GM12878 (cell line): ENCODE data around the gene TTLL4. TPM values are rescaled to one million over a fixed set of nuclear protein-coding genes. Genes with fewer than 3 reads are reported as not detected.

Experiments
- ATAC-seq: fragments of 200-7000 bp; cut with Tn5 transposase; 3 replicates; pipeline ENCODE4 v1.9.1; 2020; ENCODE audit warnings: mild to moderate bottlenecking, moderate library complexity
- BruUV-seq: library from RNA; stranded (reverse); fragments of 400-500 nt; replicated peaks from 2 replicates; lab custom pipeline; 2021; lab: Mats Ljungman, UMichigan
- CTCF ChIA-PET: fragments of 300-600 bp; sonication (Branson Sonifier 250); formaldehyde crosslinking; extraction: SDS; loops from one replicate; lab custom pipeline; 2021; ENCODE audit warnings: inconsistent platforms; lab: Yijun Ruan, JAX
- POLR2A ChIA-PET: fragments of 350-600 bp; formaldehyde crosslinking; extraction: SDS; loops from one replicate; lab custom pipeline; 2021; ENCODE audit warnings: inconsistent platforms; lab: Charles Lee
- RAD21 ChIA-PET: fragments of 300-600 bp; sonication (Branson Sonifier 250); formaldehyde crosslinking; loops from one replicate; lab custom pipeline; 2023; ENCODE audit warnings: antibody characterized with exemption; ENCODE audit not compliant: unreplicated experiment; lab: Charles Lee
- SMC1A ChIA-PET: fragments of 300-600 bp; sonication (Branson Sonifier 250); formaldehyde crosslinking; loops from one replicate; lab custom pipeline; 2023; ENCODE audit not compliant: unreplicated experiment, uncharacterized antibody; lab: Charles Lee
- DNase-seq: peaks from one replicate; pipeline ENCODE4 v3.0.0-alpha.2; 2011; ENCODE audit warnings: low read depth, low spot score
- FAIRE-seq: peaks from 3 replicates; lab custom pipeline; 2011; peaks lifted over from hg19 to GRCh38; lab: Jason Lieb, UNC
- H2AFZ ChIP-seq: 2 replicates; pipeline ENCODE4 v1.6.0; 2011; ENCODE audit warnings: low read depth, low read length, control low read depth; ENCODE audit not compliant: control insufficient read depth
- H3K27ac ChIP-seq: 2 replicates; pipeline ENCODE4 v1.5.1; 2011; ENCODE audit warnings: control low read depth; ENCODE audit not compliant: control insufficient read depth, insufficient read depth
- H3K27me3 ChIP-seq, 2 experiments: replicated peaks in 1 of 2; 2 replicates each; pipeline versions ENCODE4 v1.6.0 to v1.6.1; 2011; ENCODE audit warnings: low read length in 1 of 2; ENCODE audit not compliant: control insufficient read depth in 2 of 2, insufficient read depth in 2 of 2
- H3K36me3 ChIP-seq, 2 experiments: 2 replicates each; pipeline ENCODE4 v1.5.1; 2011; ENCODE audit warnings: low read length in 1 of 2; ENCODE audit not compliant: control insufficient read depth in 2 of 2, insufficient read depth in 2 of 2
- H3K4me1 ChIP-seq: 2 replicates; pipeline ENCODE4 v1.6.1; 2011; ENCODE audit warnings: mild to moderate bottlenecking, low read length, moderate library complexity, mixed read lengths; ENCODE audit not compliant: control insufficient read depth, insufficient read depth
- H3K4me2 ChIP-seq: 2 replicates; pipeline ENCODE4 v1.6.0; 2011; ENCODE audit warnings: control low read depth; ENCODE audit not compliant: control insufficient read depth, insufficient read depth
- H3K4me3 ChIP-seq: fragments of 200-600 bp; sonication (generic); 2 replicates; pipeline ENCODE4 v1.5.1; 2016
- H3K79me2 ChIP-seq: 2 replicates; pipeline ENCODE4 v1.6.0; 2011; ENCODE audit warnings: low read length; ENCODE audit not compliant: control insufficient read depth, insufficient read depth
- H3K9ac ChIP-seq: 2 replicates; pipeline ENCODE4 v1.8.0; 2011; ENCODE audit warnings: low read length, control low read depth, mixed read lengths; ENCODE audit not compliant: control insufficient read depth, insufficient read depth
- H3K9me3 ChIP-seq: replicated peaks from 3 replicates; pipeline ENCODE4 v1.5.1; 2011; ENCODE audit warnings: mild to moderate bottlenecking, low read length; ENCODE audit not compliant: control insufficient read depth, insufficient read depth
- H4K20me1 ChIP-seq: 2 replicates; pipeline ENCODE4 v1.6.0; 2011; ENCODE audit not compliant: control insufficient read depth, insufficient read depth
- BACH1 ChIP-seq: fragments of 450-650 bp; IDR thresholded peaks from 2 replicates; pipeline ENCODE4 v1.6.1; 2017; ENCODE audit warnings: mild to moderate bottlenecking, borderline replicate concordance
- CHD1 ChIP-seq: IDR thresholded peaks from 2 replicates; pipeline ENCODE4 v1.6.1; 2012; ENCODE audit warnings: low read depth, low read length, improper control_type of control experiment
- EGR1 ChIP-seq, 2 experiments: IDR thresholded peaks; 1 replicate in 1 of 2; 2 replicates in 1 of 2; pipeline ENCODE4 v1.6.1; 2011 to 2012; ENCODE audit warnings: low read depth in 2 of 2, low read length in 2 of 2, borderline replicate concordance in 1 of 2, mild to moderate bottlenecking in 1 of 2, moderate library complexity in 1 of 2
- FOS ChIP-seq: IDR thresholded peaks from 3 replicates; pipeline ENCODE4 v1.6.1; 2011; ENCODE audit warnings: borderline replicate concordance; ENCODE audit not compliant: insufficient read length; ENCODE audit errors: extremely low read depth
- IRF4 ChIP-seq: IDR thresholded peaks from 2 replicates; pipeline ENCODE4 v1.6.1; 2011; ENCODE audit warnings: low read depth, low read length
- KDM1A ChIP-seq: fragments of 200-600 bp; sonication (generic); IDR thresholded peaks from 2 replicates; pipeline ENCODE4 v1.6.1; 2016; ENCODE audit warnings: borderline replicate concordance
- MYC ChIP-seq: IDR thresholded peaks from 2 replicates; pipeline ENCODE4 v1.6.1; 2011; ENCODE audit warnings: mild to moderate bottlenecking, low read length, moderate library complexity, inconsistent platforms; ENCODE audit not compliant: insufficient read depth, insufficient replicate concordance, insufficient read length, severe bottlenecking
- POU2F2 ChIP-seq: IDR thresholded peaks from 3 replicates; pipeline ENCODE4 v1.6.1; 2011; ENCODE audit warnings: low read depth, mild to moderate bottlenecking, low read length, borderline replicate concordance
- RAD51 ChIP-seq: fragments of 450-650 bp; IDR thresholded peaks from 2 replicates; pipeline ENCODE4 v1.6.1; 2016; ENCODE audit warnings: moderate library complexity, mild to moderate bottlenecking, inconsistent platforms
- SMARCA5 ChIP-seq: fragments of 450-650 bp; IDR thresholded peaks from 2 replicates; pipeline ENCODE4 v1.6.1; 2017; ENCODE audit warnings: mild to moderate bottlenecking
- SP1 ChIP-seq: IDR thresholded peaks from one replicate; pipeline ENCODE4 v1.6.1; 2011; ENCODE audit warnings: low read depth, low read length
- SRF ChIP-seq, 2 experiments: IDR thresholded peaks; 2 replicates each; pipeline ENCODE4 v1.6.1; 2011; ENCODE audit warnings: low read depth in 2 of 2, low read length in 2 of 2, mild to moderate bottlenecking in 1 of 2, moderate library complexity in 1 of 2
- YBX1 ChIP-seq: fragments of 450-650 bp; IDR thresholded peaks from 2 replicates; pipeline ENCODE4 v1.6.1; 2016; ENCODE audit warnings: antibody characterized with exemption
- ZBTB33 ChIP-seq: fragments of 450-650 bp; IDR thresholded peaks from 2 replicates; pipeline ENCODE4 v1.6.1; 2017; ENCODE audit warnings: mild to moderate bottlenecking
- WGBS: methylation state at CpG from one replicate; pipeline ENCODE4 v1.1.6; 2016; ENCODE audit warnings: low lambda C conversion rate; ENCODE audit not compliant: insufficient replicate concordance, insufficient coverage; ENCODE audit errors: missing lambda C conversion rate; 5-methylcytosine and 5-hydroxymethylcytosine counted together
- in situ Hi-C: fragments of 300-500 bp; cut with MboI; formaldehyde crosslinking; loops from 9 replicates; pipeline ENCODE4 v1.14.3; 2018; ENCODE audit warnings: mixed read lengths
- intact Hi-C: fragments of 100-400 bp; cut with micrococcal nuclease; formaldehyde crosslinking; loops from one replicate; pipeline ENCODE4 v1.14.2; 2022; ENCODE audit not compliant: unreplicated experiment
- polyA plus RNA-seq, 11 experiments: library from polyadenylated mRNA; depleted of rRNA in 4 of 11; unstranded in 6 of 11; stranded (reverse) in 5 of 11; fragments of >200 nt; fragmentation: Nextera tagmentation in 4 of 11; fragmentation: Illumina TruSeq in 1 of 11; extraction: Ambion mirVana in 4 of 11; extraction: Trizol in 1 of 11; gene quantifications; 1 replicate in 1 of 11; 2 replicates in 10 of 11; pipeline versions ENCODE4 v1.2.1 to v1.2.3, GENCODE V29; 2011 to 2016; ENCODE audit warnings: inconsistent platforms in 2 of 11, missing spikeins in 2 of 11, low read depth in 1 of 11
- total RNA-seq, 4 experiments: library from RNA; depleted of rRNA in 3 of 4; stranded (reverse); fragments of >200 nt in 3 of 4; fragmentation: Illumina TruSeq in 1 of 4; extraction: Trizol in 1 of 4; gene quantifications; 2 replicates each; pipeline versions ENCODE4 v1.2.1 to v1.2.3, GENCODE V29; 2013 to 2021
- TF ChIP-seq, protein P1 (sequence below): fragments of 450-650 bp; IDR thresholded peaks from 2 replicates; pipeline ENCODE4 v1.6.1; 2016; ENCODE audit warnings: mild to moderate bottlenecking, moderate library complexity, borderline replicate concordance
- TF ChIP-seq, protein P2 (sequence below): fragments of 450-650 bp; IDR thresholded peaks from 2 replicates; pipeline ENCODE4 v1.6.1; 2017; ENCODE audit warnings: mild to moderate bottlenecking, moderate library complexity

The TTLL4 gene
- total and polyA plus RNA-seq, 10 of the 15 experiments (the other 5 are each of a cell fraction or from before 2014, with no cell fraction given): 16.6 to 63.1 (median 32.9) TPM

GRCh38 chr2:218679119-218679518, 31.5 kb upstream of the TTLL4 start:
- no peaks in the 10 kb centered on the region for H3K4me1 ChIP-seq
- no peaks in the 10 kb centered on the region for H3K27me3 ChIP-seq
- H3K27ac ChIP-seq: no peak overlapping the region
- no peaks in the 10 kb centered on the region for H3K9me3 ChIP-seq
- intact Hi-C loops (no loop called here), in situ Hi-C loops (no loop called here)
- H3K4me3 ChIP-seq: no peak overlapping the region
- no peak for DNase-seq
- no peak overlapping the region for H3K9ac ChIP-seq
- ChIA-PET POLR2A (no interaction called here), CTCF (no interaction called here), SMC1A (interaction anchor here (1.5 kb wide), 1 partner anchor 8 kb away, joined by 3 read pairs; no protein-coding TSS in a partner anchor), RAD21 (no interaction called here)
- no peak overlapping the region for H2AFZ ChIP-seq
- H3K4me2 ChIP-seq: no peak overlapping the region
- WGBS: 47% methylated on average over 4 of the region's 4 CpGs
- H3K36me3 ChIP-seq: no peaks in the 10 kb centered on the region
- FAIRE-seq: no peak
- no peaks in the 10 kb centered on the region for H3K79me2 ChIP-seq
- no TSS peak for BruUV-seq
- no peak for ATAC-seq
- H4K20me1 ChIP-seq: no peaks in the 10 kb centered on the region
- TF ChIP-seq, protein P1, sequence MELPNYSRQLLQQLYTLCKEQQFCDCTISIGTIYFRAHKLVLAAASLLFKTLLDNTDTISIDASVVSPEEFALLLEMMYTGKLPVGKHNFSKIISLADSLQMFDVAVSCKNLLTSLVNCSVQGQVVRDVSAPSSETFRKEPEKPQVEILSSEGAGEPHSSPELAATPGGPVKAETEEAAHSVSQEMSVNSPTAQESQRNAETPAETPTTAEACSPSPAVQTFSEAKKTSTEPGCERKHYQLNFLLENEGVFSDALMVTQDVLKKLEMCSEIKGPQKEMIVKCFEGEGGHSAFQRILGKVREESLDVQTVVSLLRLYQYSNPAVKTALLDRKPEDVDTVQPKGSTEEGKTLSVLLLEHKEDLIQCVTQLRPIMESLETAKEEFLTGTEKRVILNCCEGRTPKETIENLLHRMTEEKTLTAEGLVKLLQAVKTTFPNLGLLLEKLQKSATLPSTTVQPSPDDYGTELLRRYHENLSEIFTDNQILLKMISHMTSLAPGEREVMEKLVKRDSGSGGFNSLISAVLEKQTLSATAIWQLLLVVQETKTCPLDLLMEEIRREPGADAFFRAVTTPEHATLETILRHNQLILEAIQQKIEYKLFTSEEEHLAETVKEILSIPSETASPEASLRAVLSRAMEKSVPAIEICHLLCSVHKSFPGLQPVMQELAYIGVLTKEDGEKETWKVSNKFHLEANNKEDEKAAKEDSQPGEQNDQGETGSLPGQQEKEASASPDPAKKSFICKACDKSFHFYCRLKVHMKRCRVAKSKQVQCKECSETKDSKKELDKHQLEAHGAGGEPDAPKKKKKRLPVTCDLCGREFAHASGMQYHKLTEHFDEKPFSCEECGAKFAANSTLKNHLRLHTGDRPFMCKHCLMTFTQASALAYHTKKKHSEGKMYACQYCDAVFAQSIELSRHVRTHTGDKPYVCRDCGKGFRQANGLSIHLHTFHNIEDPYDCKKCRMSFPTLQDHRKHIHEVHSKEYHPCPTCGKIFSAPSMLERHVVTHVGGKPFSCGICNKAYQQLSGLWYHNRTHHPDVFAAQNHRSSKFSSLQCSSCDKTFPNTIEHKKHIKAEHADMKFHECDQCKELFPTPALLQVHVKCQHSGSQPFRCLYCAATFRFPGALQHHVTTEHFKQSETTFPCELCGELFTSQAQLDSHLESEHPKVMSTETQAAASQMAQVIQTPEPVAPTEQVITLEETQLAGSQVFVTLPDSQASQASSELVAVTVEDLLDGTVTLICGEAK: no peak
- TF ChIP-seq, protein P2, sequence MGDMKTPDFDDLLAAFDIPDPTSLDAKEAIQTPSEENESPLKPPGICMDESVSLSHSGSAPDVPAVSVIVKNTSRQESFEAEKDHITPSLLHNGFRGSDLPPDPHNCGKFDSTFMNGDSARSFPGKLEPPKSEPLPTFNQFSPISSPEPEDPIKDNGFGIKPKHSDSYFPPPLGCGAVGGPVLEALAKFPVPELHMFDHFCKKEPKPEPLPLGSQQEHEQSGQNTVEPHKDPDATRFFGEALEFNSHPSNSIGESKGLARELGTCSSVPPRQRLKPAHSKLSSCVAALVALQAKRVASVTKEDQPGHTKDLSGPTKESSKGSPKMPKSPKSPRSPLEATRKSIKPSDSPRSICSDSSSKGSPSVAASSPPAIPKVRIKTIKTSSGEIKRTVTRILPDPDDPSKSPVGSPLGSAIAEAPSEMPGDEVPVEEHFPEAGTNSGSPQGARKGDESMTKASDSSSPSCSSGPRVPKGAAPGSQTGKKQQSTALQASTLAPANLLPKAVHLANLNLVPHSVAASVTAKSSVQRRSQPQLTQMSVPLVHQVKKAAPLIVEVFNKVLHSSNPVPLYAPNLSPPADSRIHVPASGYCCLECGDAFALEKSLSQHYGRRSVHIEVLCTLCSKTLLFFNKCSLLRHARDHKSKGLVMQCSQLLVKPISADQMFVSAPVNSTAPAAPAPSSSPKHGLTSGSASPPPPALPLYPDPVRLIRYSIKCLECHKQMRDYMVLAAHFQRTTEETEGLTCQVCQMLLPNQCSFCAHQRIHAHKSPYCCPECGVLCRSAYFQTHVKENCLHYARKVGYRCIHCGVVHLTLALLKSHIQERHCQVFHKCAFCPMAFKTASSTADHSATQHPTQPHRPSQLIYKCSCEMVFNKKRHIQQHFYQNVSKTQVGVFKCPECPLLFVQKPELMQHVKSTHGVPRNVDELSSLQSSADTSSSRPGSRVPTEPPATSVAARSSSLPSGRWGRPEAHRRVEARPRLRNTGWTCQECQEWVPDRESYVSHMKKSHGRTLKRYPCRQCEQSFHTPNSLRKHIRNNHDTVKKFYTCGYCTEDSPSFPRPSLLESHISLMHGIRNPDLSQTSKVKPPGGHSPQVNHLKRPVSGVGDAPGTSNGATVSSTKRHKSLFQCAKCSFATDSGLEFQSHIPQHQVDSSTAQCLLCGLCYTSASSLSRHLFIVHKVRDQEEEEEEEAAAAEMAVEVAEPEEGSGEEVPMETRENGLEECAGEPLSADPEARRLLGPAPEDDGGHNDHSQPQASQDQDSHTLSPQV: no peak
- TF ChIP-seq MYC (no peak), YBX1 (no peak), RAD51 (no peak), SRF (IDR thresholded peaks at IDR 0.05; ENCODE audit: low read depth in 2 of 2, low read length in 2 of 2) (no peak), BACH1 (no peak), CHD1 (no peak), SMARCA5 (no peak), ZBTB33 (no peak), KDM1A (no peak), IRF4 (no peak), SP1 (no peak), FOS (no peak), EGR1 (IDR thresholded peaks at IDR 0.05; ENCODE audit: borderline replicate concordance in 1 of 2, low read depth in 2 of 2, low read length in 2 of 2) (no peak), POU2F2 (no peak)
